WTC11 (cell line): ENCODE measurements around the gene CACNA1C. TPM values are rescaled to one million over a fixed set of nuclear protein-coding genes. Genes with fewer than 3 reads are reported as not detected.

ENCODE experiments used
- ATAC-seq: fragments of 200-7000 bp; cut with Tn5 transposase; 2 replicates; pipeline ENCODE4 v1.10.0; 2021; ENCODE audit warnings: mild to moderate bottlenecking, moderate library complexity
- CTCF ChIA-PET: fragments of 300-600 bp; sonication (Branson Sonifier 250); formaldehyde crosslinking; loops from one replicate; lab custom pipeline; 2021; ENCODE audit warnings: antibody characterized with exemption; lab: Charles Lee
- POLR2A ChIA-PET: fragments of 350-600 bp; sonication (Branson Sonifier 250); formaldehyde crosslinking; loops from one replicate; lab custom pipeline; 2021; ENCODE audit warnings: antibody characterized with exemption; lab: Charles Lee
- DNase-seq: peaks from one replicate; pipeline ENCODE4 v3.0.0; 2021; ENCODE audit warnings: low spot score
- H3K27ac Mint-ChIP-seq: 2 replicates; pipeline ENCODE4 v1.8.0; 2021; ENCODE audit warnings: mixed read lengths
- H3K27me3 Mint-ChIP-seq: 2 replicates; pipeline ENCODE4 v1.8.0; 2021; ENCODE audit warnings: low read depth, mild to moderate bottlenecking, moderate library complexity, mixed read lengths
- H3K36me3 Mint-ChIP-seq: 2 replicates; pipeline ENCODE4 v1.8.0; 2021; ENCODE audit warnings: mixed read lengths
- H3K4me1 Mint-ChIP-seq: 2 replicates; pipeline ENCODE4 v1.8.0; 2022; ENCODE audit warnings: mixed read lengths
- H3K4me3 Mint-ChIP-seq: 2 replicates; pipeline ENCODE4 v1.8.0; 2021; ENCODE audit warnings: mild to moderate bottlenecking, moderate library complexity, mixed read lengths
- H3K9me3 Mint-ChIP-seq: 2 replicates; pipeline ENCODE4 v1.8.0; 2021; ENCODE audit warnings: mixed read lengths
- CREM ChIP-seq: sonication (generic); formaldehyde crosslinking; IDR thresholded peaks from 2 replicates; pipeline ENCODE4 v1.8.1; 2022; ENCODE audit warnings: mild to moderate bottlenecking, missing genetic modification reagents, moderate library complexity
- NFE2L1 ChIP-seq: sonication (generic); formaldehyde crosslinking; IDR thresholded peaks from 2 replicates; pipeline ENCODE4 v1.8.1; 2023; ENCODE audit warnings: missing genetic modification reagents
- SMAD4 ChIP-seq: sonication (generic); formaldehyde crosslinking; IDR thresholded peaks from 2 replicates; pipeline ENCODE4 v1.8.0; 2022; ENCODE audit warnings: mild to moderate bottlenecking, missing genetic modification reagents
- ZNF423 ChIP-seq: fragments of 250-450 bp; sonication (Bioruptor Pico); IDR thresholded peaks from 2 replicates; pipeline ENCODE4 v2.1.2; 2022; ENCODE audit warnings: mild to moderate bottlenecking, moderate library complexity
- total RNA-seq: library from RNA; stranded (reverse); gene quantifications from 3 replicates; pipeline ENCODE4 v1.2.3, GENCODE V29; 2021
- TF ChIP-seq, protein P1 (sequence below): sonication (generic); formaldehyde crosslinking; conservative IDR thresholded peaks from 2 replicates; pipeline ENCODE4 v1.8.1; 2022; ENCODE audit warnings: mild to moderate bottlenecking, missing genetic modification reagents
- TF ChIP-seq, protein P2 (sequence below): sonication (generic); formaldehyde crosslinking; IDR thresholded peaks from 2 replicates; pipeline ENCODE4 v1.8.0; 2022; ENCODE audit warnings: missing genetic modification reagents
- TF ChIP-seq, protein P3 (sequence below): sonication (generic); formaldehyde crosslinking; IDR thresholded peaks from 2 replicates; pipeline ENCODE4 v1.8.1; 2023; ENCODE audit warnings: mild to moderate bottlenecking, missing genetic modification reagents, borderline replicate concordance
- TF ChIP-seq, protein P4 (sequence below): sonication (generic); formaldehyde crosslinking; IDR thresholded peaks from 2 replicates; pipeline ENCODE4 v1.8.0; 2022; ENCODE audit warnings: mild to moderate bottlenecking, missing genetic modification reagents
- TF ChIP-seq, protein P5 (sequence below): sonication (generic); formaldehyde crosslinking; IDR thresholded peaks from 2 replicates; pipeline ENCODE4 v1.8.0; 2023; ENCODE audit warnings: missing genetic modification reagents
- TF ChIP-seq, protein P6 (sequence below): fragments of 250-450 bp; sonication (Bioruptor Pico); IDR thresholded peaks from 2 replicates; pipeline ENCODE4 v1.9.0; 2021; ENCODE audit warnings: mild to moderate bottlenecking, borderline replicate concordance
- TF ChIP-seq, protein P7 (sequence below): fragments of 250-450 bp; sonication (Bioruptor Pico); IDR thresholded peaks from 2 replicates; pipeline ENCODE4 v1.8.0; 2021; ENCODE audit warnings: mild to moderate bottlenecking

Gene CACNA1C
- total RNA-seq, 1 experiment from 2014 or later, result 1.7 TPM

DNA sequence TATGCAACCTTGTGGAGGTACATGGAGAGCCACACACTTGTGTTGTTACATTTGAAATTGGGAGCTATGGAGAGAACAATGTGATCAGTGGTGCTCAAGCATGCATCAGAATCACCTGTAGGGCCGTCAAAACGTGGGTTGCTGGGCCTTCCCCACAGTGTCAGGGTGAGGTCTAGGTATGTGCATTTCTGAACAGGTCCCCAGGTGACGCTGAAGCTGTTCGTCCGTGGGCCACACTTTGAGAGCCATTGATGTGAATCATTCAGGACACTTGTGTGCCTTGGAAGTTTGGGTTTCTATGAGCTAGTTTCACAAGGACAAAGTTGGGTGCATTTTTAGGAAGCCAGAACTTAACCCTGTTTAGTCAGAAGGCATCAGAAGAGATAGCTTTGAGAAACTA, 450.2 kb downstream of the CACNA1C start:
- no peak for ATAC-seq
- DNase-seq, result no peak
- Mint-ChIP-seq H3K27ac (no peak overlapping the region), H3K27me3 (no peaks in the 10 kb centered on the region), H3K4me1 (0 out of 2 replicates have a peak, but pooled peaks cover 6% of the 10 kb centered on the region), H3K9me3 (no peaks in the 10 kb centered on the region), H3K36me3 (no peaks in the 10 kb centered on the region), H3K4me3 (no peak overlapping the region)
- ChIA-PET CTCF (no interaction called here), POLR2A (no interaction called here)
- TF ChIP-seq, protein P1, sequence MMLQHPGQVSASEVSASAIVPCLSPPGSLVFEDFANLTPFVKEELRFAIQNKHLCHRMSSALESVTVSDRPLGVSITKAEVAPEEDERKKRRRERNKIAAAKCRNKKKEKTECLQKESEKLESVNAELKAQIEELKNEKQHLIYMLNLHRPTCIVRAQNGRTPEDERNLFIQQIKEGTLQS, result no peak
- TF ChIP-seq, protein P2, sequence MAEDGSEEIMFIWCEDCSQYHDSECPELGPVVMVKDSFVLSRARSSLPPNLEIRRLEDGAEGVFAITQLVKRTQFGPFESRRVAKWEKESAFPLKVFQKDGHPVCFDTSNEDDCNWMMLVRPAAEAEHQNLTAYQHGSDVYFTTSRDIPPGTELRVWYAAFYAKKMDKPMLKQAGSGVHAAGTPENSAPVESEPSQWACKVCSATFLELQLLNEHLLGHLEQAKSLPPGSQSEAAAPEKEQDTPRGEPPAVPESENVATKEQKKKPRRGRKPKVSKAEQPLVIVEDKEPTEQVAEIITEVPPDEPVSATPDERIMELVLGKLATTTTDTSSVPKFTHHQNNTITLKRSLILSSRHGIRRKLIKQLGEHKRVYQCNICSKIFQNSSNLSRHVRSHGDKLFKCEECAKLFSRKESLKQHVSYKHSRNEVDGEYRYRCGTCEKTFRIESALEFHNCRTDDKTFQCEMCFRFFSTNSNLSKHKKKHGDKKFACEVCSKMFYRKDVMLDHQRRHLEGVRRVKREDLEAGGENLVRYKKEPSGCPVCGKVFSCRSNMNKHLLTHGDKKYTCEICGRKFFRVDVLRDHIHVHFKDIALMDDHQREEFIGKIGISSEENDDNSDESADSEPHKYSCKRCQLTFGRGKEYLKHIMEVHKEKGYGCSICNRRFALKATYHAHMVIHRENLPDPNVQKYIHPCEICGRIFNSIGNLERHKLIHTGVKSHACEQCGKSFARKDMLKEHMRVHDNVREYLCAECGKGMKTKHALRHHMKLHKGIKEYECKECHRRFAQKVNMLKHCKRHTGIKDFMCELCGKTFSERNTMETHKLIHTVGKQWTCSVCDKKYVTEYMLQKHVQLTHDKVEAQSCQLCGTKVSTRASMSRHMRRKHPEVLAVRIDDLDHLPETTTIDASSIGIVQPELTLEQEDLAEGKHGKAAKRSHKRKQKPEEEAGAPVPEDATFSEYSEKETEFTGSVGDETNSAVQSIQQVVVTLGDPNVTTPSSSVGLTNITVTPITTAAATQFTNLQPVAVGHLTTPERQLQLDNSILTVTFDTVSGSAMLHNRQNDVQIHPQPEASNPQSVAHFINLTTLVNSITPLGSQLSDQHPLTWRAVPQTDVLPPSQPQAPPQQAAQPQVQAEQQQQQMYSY (CRISPR knock-in tag), result no peak
- TF ChIP-seq ZNF423 (no peak), NFE2L1 (CRISPR knock-in tag) (no peak), CREM (CRISPR knock-in tag) (no peak), SMAD4 (no peak)
- TF ChIP-seq, protein P3, sequence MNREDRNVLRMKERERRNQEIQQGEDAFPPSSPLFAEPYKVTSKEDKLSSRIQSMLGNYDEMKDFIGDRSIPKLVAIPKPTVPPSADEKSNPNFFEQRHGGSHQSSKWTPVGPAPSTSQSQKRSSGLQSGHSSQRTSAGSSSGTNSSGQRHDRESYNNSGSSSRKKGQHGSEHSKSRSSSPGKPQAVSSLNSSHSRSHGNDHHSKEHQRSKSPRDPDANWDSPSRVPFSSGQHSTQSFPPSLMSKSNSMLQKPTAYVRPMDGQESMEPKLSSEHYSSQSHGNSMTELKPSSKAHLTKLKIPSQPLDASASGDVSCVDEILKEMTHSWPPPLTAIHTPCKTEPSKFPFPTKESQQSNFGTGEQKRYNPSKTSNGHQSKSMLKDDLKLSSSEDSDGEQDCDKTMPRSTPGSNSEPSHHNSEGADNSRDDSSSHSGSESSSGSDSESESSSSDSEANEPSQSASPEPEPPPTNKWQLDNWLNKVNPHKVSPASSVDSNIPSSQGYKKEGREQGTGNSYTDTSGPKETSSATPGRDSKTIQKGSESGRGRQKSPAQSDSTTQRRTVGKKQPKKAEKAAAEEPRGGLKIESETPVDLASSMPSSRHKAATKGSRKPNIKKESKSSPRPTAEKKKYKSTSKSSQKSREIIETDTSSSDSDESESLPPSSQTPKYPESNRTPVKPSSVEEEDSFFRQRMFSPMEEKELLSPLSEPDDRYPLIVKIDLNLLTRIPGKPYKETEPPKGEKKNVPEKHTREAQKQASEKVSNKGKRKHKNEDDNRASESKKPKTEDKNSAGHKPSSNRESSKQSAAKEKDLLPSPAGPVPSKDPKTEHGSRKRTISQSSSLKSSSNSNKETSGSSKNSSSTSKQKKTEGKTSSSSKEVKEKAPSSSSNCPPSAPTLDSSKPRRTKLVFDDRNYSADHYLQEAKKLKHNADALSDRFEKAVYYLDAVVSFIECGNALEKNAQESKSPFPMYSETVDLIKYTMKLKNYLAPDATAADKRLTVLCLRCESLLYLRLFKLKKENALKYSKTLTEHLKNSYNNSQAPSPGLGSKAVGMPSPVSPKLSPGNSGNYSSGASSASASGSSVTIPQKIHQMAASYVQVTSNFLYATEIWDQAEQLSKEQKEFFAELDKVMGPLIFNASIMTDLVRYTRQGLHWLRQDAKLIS (CRISPR knock-in tag), result no peak
- TF ChIP-seq, protein P4, sequence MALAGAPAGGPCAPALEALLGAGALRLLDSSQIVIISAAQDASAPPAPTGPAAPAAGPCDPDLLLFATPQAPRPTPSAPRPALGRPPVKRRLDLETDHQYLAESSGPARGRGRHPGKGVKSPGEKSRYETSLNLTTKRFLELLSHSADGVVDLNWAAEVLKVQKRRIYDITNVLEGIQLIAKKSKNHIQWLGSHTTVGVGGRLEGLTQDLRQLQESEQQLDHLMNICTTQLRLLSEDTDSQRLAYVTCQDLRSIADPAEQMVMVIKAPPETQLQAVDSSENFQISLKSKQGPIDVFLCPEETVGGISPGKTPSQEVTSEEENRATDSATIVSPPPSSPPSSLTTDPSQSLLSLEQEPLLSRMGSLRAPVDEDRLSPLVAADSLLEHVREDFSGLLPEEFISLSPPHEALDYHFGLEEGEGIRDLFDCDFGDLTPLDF (CRISPR knock-in tag), result no peak
- TF ChIP-seq, protein P5, sequence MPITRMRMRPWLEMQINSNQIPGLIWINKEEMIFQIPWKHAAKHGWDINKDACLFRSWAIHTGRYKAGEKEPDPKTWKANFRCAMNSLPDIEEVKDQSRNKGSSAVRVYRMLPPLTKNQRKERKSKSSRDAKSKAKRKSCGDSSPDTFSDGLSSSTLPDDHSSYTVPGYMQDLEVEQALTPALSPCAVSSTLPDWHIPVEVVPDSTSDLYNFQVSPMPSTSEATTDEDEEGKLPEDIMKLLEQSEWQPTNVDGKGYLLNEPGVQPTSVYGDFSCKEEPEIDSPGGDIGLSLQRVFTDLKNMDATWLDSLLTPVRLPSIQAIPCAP, result no peak
- TF ChIP-seq, protein P6, sequence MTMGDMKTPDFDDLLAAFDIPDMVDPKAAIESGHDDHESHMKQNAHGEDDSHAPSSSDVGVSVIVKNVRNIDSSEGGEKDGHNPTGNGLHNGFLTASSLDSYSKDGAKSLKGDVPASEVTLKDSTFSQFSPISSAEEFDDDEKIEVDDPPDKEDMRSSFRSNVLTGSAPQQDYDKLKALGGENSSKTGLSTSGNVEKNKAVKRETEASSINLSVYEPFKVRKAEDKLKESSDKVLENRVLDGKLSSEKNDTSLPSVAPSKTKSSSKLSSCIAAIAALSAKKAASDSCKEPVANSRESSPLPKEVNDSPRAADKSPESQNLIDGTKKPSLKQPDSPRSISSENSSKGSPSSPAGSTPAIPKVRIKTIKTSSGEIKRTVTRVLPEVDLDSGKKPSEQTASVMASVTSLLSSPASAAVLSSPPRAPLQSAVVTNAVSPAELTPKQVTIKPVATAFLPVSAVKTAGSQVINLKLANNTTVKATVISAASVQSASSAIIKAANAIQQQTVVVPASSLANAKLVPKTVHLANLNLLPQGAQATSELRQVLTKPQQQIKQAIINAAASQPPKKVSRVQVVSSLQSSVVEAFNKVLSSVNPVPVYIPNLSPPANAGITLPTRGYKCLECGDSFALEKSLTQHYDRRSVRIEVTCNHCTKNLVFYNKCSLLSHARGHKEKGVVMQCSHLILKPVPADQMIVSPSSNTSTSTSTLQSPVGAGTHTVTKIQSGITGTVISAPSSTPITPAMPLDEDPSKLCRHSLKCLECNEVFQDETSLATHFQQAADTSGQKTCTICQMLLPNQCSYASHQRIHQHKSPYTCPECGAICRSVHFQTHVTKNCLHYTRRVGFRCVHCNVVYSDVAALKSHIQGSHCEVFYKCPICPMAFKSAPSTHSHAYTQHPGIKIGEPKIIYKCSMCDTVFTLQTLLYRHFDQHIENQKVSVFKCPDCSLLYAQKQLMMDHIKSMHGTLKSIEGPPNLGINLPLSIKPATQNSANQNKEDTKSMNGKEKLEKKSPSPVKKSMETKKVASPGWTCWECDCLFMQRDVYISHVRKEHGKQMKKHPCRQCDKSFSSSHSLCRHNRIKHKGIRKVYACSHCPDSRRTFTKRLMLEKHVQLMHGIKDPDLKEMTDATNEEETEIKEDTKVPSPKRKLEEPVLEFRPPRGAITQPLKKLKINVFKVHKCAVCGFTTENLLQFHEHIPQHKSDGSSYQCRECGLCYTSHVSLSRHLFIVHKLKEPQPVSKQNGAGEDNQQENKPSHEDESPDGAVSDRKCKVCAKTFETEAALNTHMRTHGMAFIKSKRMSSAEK (CRISPR knock-in tag), result no peak
- TF ChIP-seq, protein P7, sequence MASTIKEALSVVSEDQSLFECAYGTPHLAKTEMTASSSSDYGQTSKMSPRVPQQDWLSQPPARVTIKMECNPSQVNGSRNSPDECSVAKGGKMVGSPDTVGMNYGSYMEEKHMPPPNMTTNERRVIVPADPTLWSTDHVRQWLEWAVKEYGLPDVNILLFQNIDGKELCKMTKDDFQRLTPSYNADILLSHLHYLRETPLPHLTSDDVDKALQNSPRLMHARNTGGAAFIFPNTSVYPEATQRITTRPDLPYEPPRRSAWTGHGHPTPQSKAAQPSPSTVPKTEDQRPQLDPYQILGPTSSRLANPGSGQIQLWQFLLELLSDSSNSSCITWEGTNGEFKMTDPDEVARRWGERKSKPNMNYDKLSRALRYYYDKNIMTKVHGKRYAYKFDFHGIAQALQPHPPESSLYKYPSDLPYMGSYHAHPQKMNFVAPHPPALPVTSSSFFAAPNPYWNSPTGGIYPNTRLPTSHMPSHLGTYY (CRISPR knock-in tag), result no peak
